HPDE6-E6E7 (cell line): Measurements from ENCODE around the gene TADA1.
"Not testable (repeated sequence)": the region's sequence is repeated elsewhere in the genome, so short reads cannot be mapped to it uniquely, and the experiment has no call there.

ENCODE experiments used
- DNase-seq: peaks from one replicate; pipeline ENCODE4 v3.0.0; 2011; ENCODE audit warnings: missing footprints; ENCODE audit errors: extremely low spot score

The TADA1 gene

DNA sequence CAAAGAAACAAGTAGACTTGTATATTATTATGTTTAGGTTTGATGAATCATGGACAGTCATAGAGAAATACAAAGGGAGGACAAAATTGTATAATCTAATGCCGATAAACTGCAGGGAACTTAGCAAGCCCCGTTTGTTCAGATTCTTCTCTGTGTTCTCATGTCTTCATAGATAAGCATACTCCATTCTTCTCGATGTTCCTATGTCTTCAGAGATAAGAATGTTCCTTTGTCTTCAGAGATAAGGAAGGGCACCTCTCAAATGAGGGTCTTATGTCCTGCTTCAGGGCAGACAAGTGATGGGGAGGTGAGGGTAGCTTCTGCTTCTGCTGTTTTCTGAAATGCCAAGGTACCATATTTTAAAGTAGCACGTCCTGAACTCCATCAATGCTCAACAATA lies 19.7 kb upstream of the TADA1 start:
- DNase-seq: no peak

DNA sequence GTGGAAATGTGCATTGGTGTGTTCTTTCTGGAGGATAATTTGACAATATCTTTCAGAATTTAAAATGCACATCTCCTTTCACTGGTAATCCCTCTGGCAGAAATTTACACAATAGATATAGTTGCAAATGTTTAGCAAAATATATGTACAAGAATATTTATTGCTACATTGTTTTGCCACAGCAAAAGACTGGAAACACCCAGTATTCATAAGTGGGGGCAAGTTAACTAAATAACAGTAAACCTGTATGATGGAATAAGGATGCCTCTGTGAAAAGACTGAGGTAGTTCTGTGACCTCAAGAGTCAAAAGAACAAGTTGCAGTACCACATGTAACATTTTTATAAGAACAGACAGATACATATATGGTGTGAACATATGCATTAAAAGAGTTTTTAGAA lies 13.7 kb upstream of the TADA1 start:
- no peak for DNase-seq

DNA sequence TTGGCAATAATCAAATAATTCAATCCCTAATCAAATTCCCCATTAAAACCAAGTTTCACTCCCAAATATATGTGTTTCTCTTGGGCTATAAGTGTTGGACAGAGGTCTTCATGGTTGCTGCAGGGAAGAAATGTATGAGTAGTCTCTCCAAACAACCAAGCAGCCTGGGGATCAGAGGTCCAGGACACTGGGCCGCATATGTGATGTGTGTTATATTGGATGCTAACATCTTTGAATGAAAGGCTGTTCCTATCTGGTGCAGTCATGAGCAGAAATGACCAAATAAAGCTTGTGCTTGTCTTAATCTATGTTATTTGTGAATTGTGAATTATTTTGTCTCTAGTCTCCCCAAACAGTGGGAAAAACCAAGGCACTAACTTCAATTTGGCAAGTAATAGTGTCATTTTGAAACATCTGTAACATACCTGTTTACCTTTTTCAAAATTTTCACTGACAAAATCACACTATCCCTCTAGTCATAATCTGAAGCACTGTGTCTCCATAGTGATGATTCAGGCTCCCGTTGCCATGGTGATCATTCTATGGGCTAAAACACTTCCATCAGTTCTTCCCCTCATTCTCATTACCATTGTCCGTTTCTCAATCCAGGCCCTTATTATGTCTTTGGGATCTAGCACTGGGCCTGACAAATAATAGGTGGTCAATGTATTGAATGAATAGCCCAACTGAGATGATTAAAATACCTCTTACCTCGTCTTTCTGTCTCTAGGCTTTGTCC lies 12.5 kb upstream of the TADA1 start:
- DNase-seq: no peak

- DNase-seq: no peak
Observed at GRCh38 chr1:166884971-166885370, 8.9 kb upstream of the TADA1 start.

GRCh38 chr1:166884040-166884642 lies 8.1 kb upstream of the TADA1 start:
- no peak for DNase-seq

GRCh38 chr1:166882893-166883292 lies 6.8 kb upstream of the TADA1 start:
- no peak for DNase-seq

- not testable (repeated sequence) for DNase-seq
Observed at GRCh38 chr1:166878173-166878917, 2.3 kb upstream of the TADA1 start.

- DNase-seq: no peak
Observed at GRCh38 chr1:166876540-166876838, 425 bp upstream of the TADA1 start.

GRCh38 chr1:166875302-166875733 lies 746 bp downstream of the TADA1 start:
- DNase-seq: no peak

GRCh38 chr1:166874464-166874863 lies 1.6 kb downstream of the TADA1 start:
- no peak for DNase-seq

- no peak for DNase-seq
Observed at GRCh38 chr1:166870584-166870983, 5.5 kb downstream of the TADA1 start.

DNA sequence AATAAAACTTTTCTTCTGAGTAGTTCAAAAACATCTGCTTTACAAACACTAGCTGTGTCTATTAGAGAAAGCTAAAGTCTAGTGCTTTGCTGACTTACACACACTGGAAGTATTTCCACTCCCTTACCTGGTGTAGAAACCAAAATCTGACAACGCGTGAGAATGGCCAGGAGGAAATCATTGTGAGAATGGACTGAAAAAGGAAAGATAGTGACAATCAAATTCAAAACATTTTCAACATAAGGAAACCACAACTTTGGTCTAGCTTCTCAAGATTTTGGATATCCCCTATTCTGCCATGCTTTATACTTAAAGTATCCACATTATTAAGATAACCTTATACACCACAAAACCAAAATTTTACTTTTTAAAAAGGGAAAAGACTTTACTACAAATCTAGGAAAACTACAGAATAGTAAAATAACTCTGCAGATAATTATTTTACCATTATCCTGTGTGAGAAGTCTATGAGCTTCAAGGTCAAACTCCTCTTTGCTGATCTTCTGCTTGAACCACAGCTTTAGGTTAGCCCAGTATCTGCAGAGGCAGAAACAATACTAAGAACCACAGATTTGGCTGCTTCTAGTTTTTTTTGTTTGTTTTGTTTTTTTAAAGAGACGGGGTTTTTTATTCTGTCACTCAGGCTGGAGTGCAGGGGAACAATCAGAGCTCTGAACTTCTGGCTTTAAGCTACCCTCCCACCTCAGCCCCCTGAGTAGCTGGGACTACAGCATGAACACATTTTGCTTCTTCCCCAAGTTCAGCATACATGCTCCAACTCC lies 6.6 kb downstream of the TADA1 start:
- DNase-seq: no peak

GRCh38 chr1:166868639-166869038 lies 7.4 kb downstream of the TADA1 start:
- no peak for DNase-seq

DNA sequence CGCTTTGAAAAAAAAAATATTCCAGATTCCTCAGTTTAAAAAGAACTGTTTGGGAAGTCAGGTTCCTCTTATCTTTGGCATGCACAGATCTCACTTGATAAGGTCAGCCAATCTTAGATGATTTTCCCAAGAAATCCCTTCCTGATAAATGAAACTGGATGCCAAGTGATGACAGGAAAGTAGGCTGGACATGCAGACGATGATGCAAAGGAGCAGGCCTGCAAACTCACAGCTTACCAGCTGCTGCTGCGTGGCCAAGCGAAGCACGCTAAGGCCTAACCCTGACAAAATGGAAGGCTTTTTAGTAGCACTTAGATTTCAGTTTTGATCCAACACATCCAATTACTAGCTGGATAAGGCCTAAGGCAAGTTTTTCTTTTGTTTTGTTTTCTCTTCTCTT lies 10.1 kb downstream of the TADA1 start:
- no peak for DNase-seq

DNA sequence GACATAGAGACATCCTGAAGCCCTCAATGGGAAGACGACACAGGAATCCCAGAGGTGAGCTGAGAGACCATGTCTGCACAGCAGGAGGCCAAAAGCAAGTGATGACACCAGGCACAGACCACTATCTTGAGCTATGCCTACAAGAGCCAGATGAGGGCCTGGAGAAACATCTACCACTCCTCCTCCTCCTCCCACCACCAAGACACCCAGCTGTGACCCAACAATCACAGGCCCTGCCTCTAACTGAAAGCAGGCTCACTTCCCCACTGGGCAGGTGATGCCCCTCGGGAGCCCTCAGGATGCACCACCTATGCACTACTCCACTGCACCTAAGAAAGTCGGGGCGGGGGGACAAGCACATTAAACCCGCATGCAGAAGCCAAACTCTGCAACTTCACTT lies 16.5 kb downstream of the TADA1 start:
- no peak for DNase-seq

GRCh38 chr1:166858726-166859419 lies 17.2 kb downstream of the TADA1 start:
- DNase-seq: no peak

DNA sequence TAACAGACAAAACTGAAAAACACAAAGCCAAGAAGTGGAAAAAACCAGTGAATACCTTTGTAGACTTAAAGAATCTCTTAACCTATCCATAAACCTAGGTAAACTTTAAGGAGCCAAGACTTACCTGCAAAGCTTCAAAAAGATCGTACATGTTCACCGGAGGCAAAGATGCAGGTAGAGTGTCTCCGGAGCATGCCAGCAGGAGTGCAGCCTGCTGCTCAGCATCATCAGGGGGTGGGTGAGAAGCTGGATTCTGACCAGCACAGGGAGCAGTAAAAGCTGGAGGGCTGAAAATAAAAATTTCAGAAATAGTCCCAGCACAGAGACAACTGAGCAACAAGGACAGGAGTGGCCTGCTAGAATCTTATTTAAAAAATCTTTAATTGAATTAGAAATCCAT lies 18.1 kb downstream of the TADA1 start:
- no peak for DNase-seq

DNA sequence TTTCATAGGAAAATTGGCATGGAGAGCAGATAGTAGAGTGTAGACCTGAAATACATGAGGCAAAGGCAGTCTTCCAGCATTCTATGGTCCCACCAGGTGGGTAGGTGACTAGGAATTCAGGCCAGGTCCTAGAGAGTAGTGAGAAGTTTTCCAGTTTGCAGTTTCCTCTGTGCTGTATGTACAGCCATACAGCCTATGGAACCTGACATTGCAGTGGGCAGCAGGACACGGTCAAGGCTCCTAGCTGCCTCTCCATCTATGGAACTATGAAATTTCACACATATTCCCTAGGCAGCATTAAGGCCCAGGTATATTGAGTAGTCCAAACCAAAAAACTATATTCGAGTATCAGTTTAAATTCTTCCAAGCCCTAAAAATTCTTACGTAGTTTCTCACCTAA lies 20.5 kb downstream of the TADA1 start:
- no peak for DNase-seq

DNA sequence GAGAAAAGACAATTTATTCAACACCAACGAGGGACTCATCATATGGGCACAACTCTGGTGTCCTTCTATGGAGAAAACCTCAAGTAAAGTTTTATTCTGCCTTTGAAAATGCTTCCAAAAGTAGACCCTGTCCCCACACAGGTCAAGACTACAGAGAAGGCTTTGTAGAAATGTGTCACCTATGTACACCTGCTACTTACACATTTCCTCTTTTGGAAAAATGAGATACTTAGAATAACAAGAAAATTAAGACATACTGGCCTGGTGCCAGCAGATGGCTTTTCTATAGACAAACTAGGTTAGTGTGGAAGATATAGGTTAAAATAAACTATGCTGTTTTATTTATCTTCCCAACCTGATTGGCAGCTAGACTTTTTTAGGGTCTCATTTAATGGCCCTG lies 23.1 kb downstream of the TADA1 start:
- DNase-seq: no peak

GRCh38 chr1:166849135-166849534 lies 26.9 kb downstream of the TADA1 start:
- DNase-seq: no peak

DNA sequence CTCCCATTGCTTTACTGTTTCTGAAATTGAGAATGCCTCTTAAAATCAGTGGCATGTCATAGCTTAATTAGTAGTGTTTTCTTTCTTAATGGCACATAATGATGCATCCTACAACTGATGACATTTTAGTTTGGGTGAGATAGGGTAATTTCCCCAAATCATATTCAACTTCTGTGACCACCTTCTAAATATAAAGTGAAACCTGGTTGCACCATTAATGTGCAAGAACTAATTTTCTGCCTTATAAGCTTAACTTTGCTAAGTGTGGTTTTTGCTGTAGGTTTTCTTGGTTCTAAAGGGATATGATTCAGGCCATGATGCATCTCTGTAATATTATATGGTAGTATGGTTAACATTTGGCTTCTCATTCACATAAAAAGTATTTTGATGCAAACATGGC lies 27.9 kb downstream of the TADA1 start:
- no peak for DNase-seq

GRCh38 chr1:166844791-166845190 lies 31.3 kb downstream of the TADA1 start:
- DNase-seq: no peak
